SK-N-SH treated with all-trans-retinoic acid at 6 μM for 48 hours (cell line): ENCODE data around the gene SORCS2.

Experiments
- ARNTL ChIP-seq: fragments of 450-650 bp; formaldehyde crosslinking; IDR thresholded peaks from 2 replicates; pipeline ENCODE4 v1.5.0; 2020; ENCODE audit warnings: low read depth, mild to moderate bottlenecking, moderate library complexity, borderline replicate concordance
- BACH2 ChIP-seq: fragments of 250-450 bp; sonication (Bioruptor Pico); IDR thresholded peaks from 2 replicates; pipeline ENCODE4 v1.9.0; 2021; ENCODE audit warnings: mild to moderate bottlenecking, borderline replicate concordance
- ESRRG ChIP-seq: fragments of 250-450 bp; sonication (Bioruptor Pico); IDR thresholded peaks from 2 replicates; pipeline ENCODE4 v1.6.1; 2021; ENCODE audit warnings: mild to moderate bottlenecking
- GLIS3 ChIP-seq: fragments of 250-450 bp; sonication (Bioruptor Pico); IDR thresholded peaks from 2 replicates; pipeline ENCODE4 v1.5.0; 2020; ENCODE audit warnings: mild to moderate bottlenecking, moderate library complexity
- ISL1 ChIP-seq: fragments of 250-450 bp; sonication (Bioruptor Pico); IDR thresholded peaks from 2 replicates; pipeline ENCODE4 v2.1.2; 2022; ENCODE audit warnings: mild to moderate bottlenecking, moderate library complexity
- OSR1 ChIP-seq: fragments of 250-450 bp; sonication (Bioruptor Pico); IDR thresholded peaks from 2 replicates; pipeline ENCODE4 v1.8.0; 2022; ENCODE audit warnings: moderate library complexity, mild to moderate bottlenecking, inconsistent platforms
- PPARA ChIP-seq: fragments of 250-450 bp; sonication (Bioruptor Pico); IDR thresholded peaks from 2 replicates; pipeline ENCODE4 v1.5.0; 2020; ENCODE audit warnings: mild to moderate bottlenecking, borderline replicate concordance
- SNAI2 ChIP-seq: fragments of 250-450 bp; sonication (Bioruptor Pico); IDR thresholded peaks from 2 replicates; pipeline ENCODE4 v1.5.0; 2020; ENCODE audit warnings: mild to moderate bottlenecking, moderate library complexity
- ZFP30 ChIP-seq: fragments of 450-650 bp; formaldehyde crosslinking; IDR thresholded peaks from 2 replicates; pipeline ENCODE4 v1.5.0; 2022; ENCODE audit warnings: mild to moderate bottlenecking, moderate library complexity
- ZNF565 ChIP-seq: fragments of 450-650 bp; formaldehyde crosslinking; conservative IDR thresholded peaks from 2 replicates; pipeline ENCODE4 v1.5.0; 2020; ENCODE audit warnings: low read depth, mild to moderate bottlenecking, moderate library complexity
- ZNF70 ChIP-seq: fragments of 450-650 bp; formaldehyde crosslinking; IDR thresholded peaks from 2 replicates; pipeline ENCODE4 v1.5.0; 2020; ENCODE audit warnings: mild to moderate bottlenecking, moderate library complexity
- TF ChIP-seq, protein P1 (sequence below): fragments of 250-450 bp; sonication (Bioruptor Pico); IDR thresholded peaks from 2 replicates; pipeline ENCODE4 v1.8.0; 2021; ENCODE audit warnings: low read depth, mild to moderate bottlenecking, moderate library complexity, borderline replicate concordance

DNA sequence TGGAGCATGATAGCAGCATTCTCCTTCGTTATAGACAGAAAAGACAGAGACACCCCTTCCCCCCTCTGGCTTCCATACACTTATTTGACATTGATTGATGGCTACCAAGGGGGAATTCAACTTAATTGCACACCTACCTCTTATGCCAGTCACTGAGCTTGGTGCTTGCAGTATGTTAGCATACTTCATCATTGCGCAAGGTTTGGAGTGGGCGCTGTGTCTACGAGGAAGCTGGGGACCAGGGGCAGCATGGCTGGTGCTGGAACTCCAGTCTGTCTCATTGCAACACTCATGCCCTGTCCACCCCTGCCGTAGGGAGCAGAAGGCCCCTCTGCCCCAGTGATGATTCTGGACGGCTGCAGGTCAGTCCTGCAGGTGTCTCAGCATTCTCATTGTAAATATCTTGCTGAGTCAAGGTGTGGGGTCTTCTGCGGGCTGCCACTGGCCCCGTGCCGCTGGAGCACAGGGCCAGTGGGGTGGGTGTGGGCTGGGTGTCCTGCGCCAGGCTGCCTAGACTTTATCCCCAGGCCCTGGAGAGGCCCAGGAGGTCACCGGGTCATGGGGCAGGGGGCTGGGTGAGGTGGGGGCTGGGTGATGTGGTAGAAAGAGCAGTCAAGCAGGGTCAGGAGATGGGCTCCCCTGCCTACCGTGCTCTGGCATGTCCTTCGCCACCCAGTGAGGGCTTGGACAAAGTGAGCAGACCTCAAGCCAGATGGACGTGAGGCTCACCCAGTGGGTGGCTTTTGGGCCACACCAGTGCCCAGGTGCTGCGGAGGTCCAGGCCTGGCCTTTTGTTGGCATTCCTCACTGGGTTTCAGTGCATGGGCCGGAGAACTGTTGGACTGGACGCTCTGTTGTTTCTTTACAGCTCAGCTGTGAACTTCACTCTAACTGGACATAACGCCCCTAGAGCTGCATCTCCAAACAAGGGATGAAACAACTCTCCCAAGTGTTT lies 156.9 kb downstream of the SORCS2 start:
- TF ChIP-seq ZNF565 (CRISPR knock-in tag) (no peak), ISL1 (CRISPR knock-in tag) (no peak), ZNF70 (CRISPR knock-in tag) (no peak), ESRRG (CRISPR knock-in tag) (no peak), ZFP30 (CRISPR knock-in tag) (no peak), BACH2 (CRISPR knock-in tag) (no peak), ARNTL (no peak), SNAI2 (CRISPR knock-in tag) (no peak), PPARA (CRISPR knock-in tag) (no peak), OSR1 (CRISPR knock-in tag) (no peak), GLIS3 (CRISPR knock-in tag) (no peak)
- TF ChIP-seq, protein P1, sequence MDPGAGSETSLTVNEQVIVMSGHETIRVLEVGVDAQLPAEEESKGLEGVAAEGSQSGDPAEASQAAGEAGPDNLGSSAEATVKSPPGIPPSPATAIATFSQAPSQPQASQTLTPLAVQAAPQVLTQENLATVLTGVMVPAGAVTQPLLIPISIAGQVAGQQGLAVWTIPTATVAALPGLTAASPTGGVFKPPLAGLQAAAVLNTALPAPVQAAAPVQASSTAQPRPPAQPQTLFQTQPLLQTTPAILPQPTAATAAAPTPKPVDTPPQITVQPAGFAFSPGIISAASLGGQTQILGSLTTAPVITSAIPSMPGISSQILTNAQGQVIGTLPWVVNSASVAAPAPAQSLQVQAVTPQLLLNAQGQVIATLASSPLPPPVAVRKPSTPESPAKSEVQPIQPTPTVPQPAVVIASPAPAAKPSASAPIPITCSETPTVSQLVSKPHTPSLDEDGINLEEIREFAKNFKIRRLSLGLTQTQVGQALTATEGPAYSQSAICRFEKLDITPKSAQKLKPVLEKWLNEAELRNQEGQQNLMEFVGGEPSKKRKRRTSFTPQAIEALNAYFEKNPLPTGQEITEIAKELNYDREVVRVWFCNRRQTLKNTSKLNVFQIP (CRISPR knock-in tag) = no peak
